ENCODE data around the gene DGKE.

The DGKE gene

DNA sequence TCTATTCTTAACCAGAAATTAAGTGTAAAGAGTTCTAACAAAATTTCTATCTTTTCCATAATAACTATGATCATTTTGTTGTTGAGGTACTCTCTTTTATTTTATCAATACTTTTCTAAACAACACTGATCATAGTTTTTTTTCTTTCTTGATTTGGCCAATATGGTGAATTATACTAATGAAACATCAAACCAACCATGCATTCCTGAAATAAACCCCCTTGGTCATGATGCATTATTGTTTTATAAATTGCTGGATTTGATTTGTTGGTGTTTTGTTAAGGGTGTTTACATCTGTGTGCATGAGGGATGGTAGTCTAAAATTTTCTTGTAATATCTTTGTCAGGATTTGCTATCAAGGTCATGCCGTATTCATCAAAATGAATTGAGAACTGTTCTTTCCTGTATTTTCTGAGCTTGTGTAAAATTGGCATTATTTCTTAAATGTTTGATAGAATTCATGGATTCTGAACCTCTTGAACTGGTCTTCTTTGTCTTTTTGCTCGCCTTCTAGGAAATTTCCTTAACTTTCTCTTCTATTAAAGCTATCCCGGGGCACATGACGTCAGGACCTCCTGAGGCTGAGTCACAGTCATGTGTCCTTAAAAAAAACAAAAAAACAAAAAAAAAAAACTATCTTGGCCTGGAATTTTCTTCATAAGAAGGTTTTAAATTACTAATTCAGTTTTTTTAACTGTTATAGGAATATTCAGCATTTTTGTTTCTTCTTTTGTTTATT lies 83.8 kb downstream of the DGKE start:
- TF ChIP-seq POLR2AphosphoS5 (IDR thresholded peaks at IDR 0.05; ENCODE audit: low read depth, low read length): no peak
- no peak for TF ChIP-seq TAF1 (IDR thresholded peaks at IDR 0.05; ENCODE audit: low read depth, low read length)
- no peak for TF ChIP-seq SPI1 (IDR thresholded peaks at IDR 0.05; ENCODE audit: low read depth, low read length)
- TF ChIP-seq PAX5 (IDR thresholded peaks at IDR 0.05; ENCODE audit: insufficient read depth, low read length, severe bottlenecking): no peak
- no peak for TF ChIP-seq POLR2A (IDR thresholded peaks at IDR 0.05; ENCODE audit: low read depth, low read length)
- TF ChIP-seq POU2F2 (IDR thresholded peaks at IDR 0.05; ENCODE audit: low read depth, low read length): no peak
- DNase-seq (ENCODE audit: insufficient read length, low spot score): no peak
- FAIRE-seq: no peak

- FAIRE-seq (no peak), DNase-seq (ENCODE audit: insufficient read length, low spot score) (no peak)
- TF ChIP-seq POU2F2 (IDR thresholded peaks at IDR 0.05; ENCODE audit: low read depth, low read length): no peak
- TF ChIP-seq POLR2AphosphoS5 (IDR thresholded peaks at IDR 0.05; ENCODE audit: low read depth, low read length): no peak
- no peak for TF ChIP-seq PAX5 (IDR thresholded peaks at IDR 0.05; ENCODE audit: insufficient read depth, low read length, severe bottlenecking)
- TF ChIP-seq TAF1 (IDR thresholded peaks at IDR 0.05; ENCODE audit: low read depth, low read length): no peak
- TF ChIP-seq POLR2A (IDR thresholded peaks at IDR 0.05; ENCODE audit: low read depth, low read length): no peak
- no peak for TF ChIP-seq SPI1 (IDR thresholded peaks at IDR 0.05; ENCODE audit: low read depth, low read length)
These were observed 85.0 kb downstream of the DGKE start for GRCh38 chr17:56918916-56919315.
